8988T (cell line): ENCODE data around the gene SYT9.

ENCODE experiments used
- DNase-seq: peaks from one replicate; pipeline ENCODE4 v3.0.0; 2011

Gene SYT9

GRCh38 chr11:7251836-7252682 lies at the start of gene SYT9:
Gene SYT9, plus strand, starts transcription at chr11:7251904. Its CDS starts 283 bp downstream, at chr11:7252187.
- peak; percentile 62 for DNase-seq

GRCh38 chr11:7202412-7202811 lies 49.3 kb upstream of the SYT9 start:
- DNase-seq, result no peak

- no peak for DNase-seq
Measured at GRCh38 chr11:7204778-7205177, 46.9 kb upstream of the SYT9 start.

GRCh38 chr11:7208391-7208790 lies 43.3 kb upstream of the SYT9 start:
- no peak for DNase-seq

GRCh38 chr11:7219491-7219890 lies 32.2 kb upstream of the SYT9 start:
- no peak for DNase-seq

- no peak for DNase-seq
Measured at GRCh38 chr11:7220636-7221035, 31.1 kb upstream of the SYT9 start.

GRCh38 chr11:7222619-7223018 lies 29.1 kb upstream of the SYT9 start:
- DNase-seq, result no peak

GRCh38 chr11:7239877-7240276 lies 11.8 kb upstream of the SYT9 start:
- DNase-seq, result no peak

GRCh38 chr11:7245341-7245740 lies 6.4 kb upstream of the SYT9 start:
- DNase-seq, result no peak

GRCh38 chr11:7246179-7246578 lies 5.5 kb upstream of the SYT9 start:
- DNase-seq, result no peak

GRCh38 chr11:7250166-7250565 lies 1.5 kb upstream of the SYT9 start:
- DNase-seq, result no peak

GRCh38 chr11:7251487-7251835 lies 243 bp upstream of the SYT9 start:
- DNase-seq, result no peak

- no peak for DNase-seq
Measured at GRCh38 chr11:7252683-7253213, 1.0 kb downstream of the SYT9 start.

GRCh38 chr11:7253800-7254199 lies 2.1 kb downstream of the SYT9 start:
- DNase-seq, result no peak

GRCh38 chr11:7254731-7255291 lies 3.1 kb downstream of the SYT9 start:
- no peak for DNase-seq

- DNase-seq, result no peak
Measured at GRCh38 chr11:7256943-7257342, 5.2 kb downstream of the SYT9 start.

GRCh38 chr11:7257724-7258123 lies 6.0 kb downstream of the SYT9 start:
- no peak for DNase-seq

GRCh38 chr11:7261578-7261977 lies 9.9 kb downstream of the SYT9 start:
- no peak for DNase-seq

- no peak for DNase-seq
Measured at GRCh38 chr11:7262672-7263071, 11.0 kb downstream of the SYT9 start.

- DNase-seq, result no peak
Measured at GRCh38 chr11:7263842-7264241, 12.1 kb downstream of the SYT9 start.

GRCh38 chr11:7268758-7269157 lies 17.1 kb downstream of the SYT9 start:
- no peak for DNase-seq

GRCh38 chr11:7270233-7270865 lies 18.6 kb downstream of the SYT9 start:
- DNase-seq, result no peak

GRCh38 chr11:7272373-7272772 lies 20.7 kb downstream of the SYT9 start:
- DNase-seq, result no peak

- DNase-seq, result no peak
Measured at GRCh38 chr11:7275133-7275532, 23.4 kb downstream of the SYT9 start.
